Astrocyte of the cerebellum (primary cell): ENCODE results near the gene PCDHA2.
"Not testable (repeated sequence)": the region's sequence is repeated elsewhere in the genome, so short reads cannot be mapped to it uniquely, and the experiment has no call there.

Experiments
- DNase-seq: peaks from one replicate; pipeline ENCODE4 v3.0.0-alpha.2; 2011; ENCODE audit warnings: low read depth
- H3K4me3 ChIP-seq: 2 replicates; pipeline ENCODE4 v1.5.1; 2011; ENCODE audit warnings: mild to moderate bottlenecking, low read depth, low read length, moderate library complexity
- in situ Hi-C: cut with HindIII; loops from 2 replicates; pipeline ENCODE4 v1.10.0; 2017; ENCODE audit warnings: low sequenced_read_pairs
- TF ChIP-seq, protein P1 (sequence below): IDR thresholded peaks from 2 replicates; pipeline ENCODE4 v1.5.1; 2012; ENCODE audit warnings: low read length, low read depth, moderate library complexity, mild to moderate bottlenecking; ENCODE audit errors: missing control alignments

The PCDHA2 gene

DNA sequence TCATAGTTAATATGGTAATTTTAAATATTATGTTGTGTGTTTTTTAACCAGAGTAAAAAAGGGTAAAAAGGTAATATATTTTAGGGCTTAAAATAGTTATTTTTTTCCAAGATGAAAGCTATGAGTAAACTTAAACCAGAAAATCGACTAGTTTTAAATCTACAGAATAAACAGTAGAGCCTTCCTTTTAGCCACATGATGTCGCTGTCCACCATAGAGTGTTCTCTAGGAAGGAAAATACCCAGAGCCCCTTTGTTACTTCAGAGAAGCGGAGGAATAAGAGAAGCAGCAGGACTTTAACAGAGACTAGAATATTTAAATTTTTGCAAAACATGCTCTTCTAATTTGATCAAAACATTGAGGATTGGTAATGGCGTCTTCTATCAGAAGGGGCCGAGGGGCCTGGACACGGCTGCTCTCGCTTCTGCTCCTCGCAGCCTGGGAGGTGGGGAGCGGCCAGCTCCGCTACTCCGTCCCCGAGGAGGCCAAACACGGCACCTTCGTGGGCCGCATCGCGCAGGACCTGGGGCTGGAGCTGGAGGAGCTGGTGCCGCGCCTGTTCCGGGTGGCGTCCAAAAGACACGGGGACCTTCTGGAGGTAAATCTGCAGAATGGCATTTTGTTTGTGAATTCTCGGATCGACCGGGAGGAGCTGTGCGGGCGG lies at the start of gene PCDHA2:
PCDHA2 (plus strand) TSS at position 258 of the 664 bp plus-strand sequence.
- no peak within 1 kb of the TSS for H3K4me3 ChIP-seq
- DNase-seq, result no peak
- TF ChIP-seq, protein P1, sequence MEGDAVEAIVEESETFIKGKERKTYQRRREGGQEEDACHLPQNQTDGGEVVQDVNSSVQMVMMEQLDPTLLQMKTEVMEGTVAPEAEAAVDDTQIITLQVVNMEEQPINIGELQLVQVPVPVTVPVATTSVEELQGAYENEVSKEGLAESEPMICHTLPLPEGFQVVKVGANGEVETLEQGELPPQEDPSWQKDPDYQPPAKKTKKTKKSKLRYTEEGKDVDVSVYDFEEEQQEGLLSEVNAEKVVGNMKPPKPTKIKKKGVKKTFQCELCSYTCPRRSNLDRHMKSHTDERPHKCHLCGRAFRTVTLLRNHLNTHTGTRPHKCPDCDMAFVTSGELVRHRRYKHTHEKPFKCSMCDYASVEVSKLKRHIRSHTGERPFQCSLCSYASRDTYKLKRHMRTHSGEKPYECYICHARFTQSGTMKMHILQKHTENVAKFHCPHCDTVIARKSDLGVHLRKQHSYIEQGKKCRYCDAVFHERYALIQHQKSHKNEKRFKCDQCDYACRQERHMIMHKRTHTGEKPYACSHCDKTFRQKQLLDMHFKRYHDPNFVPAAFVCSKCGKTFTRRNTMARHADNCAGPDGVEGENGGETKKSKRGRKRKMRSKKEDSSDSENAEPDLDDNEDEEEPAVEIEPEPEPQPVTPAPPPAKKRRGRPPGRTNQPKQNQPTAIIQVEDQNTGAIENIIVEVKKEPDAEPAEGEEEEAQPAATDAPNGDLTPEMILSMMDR, result no peak
- in situ Hi-C loops, result no loop called here

DNA sequence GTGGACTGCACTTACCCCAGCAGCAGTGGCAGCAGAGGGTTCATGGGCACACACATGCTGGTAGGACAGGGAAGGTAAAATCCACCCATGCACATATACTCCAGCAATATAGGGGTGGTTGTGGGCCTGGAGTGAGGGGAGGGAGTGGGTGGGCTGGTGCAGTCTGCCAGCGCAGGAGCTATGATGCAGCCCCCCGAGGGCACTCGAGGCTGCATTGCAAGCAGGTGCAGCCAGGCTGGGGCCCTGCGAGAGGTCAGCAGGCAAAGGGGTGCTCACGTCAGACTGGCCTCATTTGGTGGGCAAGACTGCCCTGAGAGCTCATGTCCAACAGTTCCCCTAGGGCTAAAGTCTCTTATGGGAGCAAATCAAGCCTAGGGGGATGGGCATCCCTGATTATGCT lies 41.1 kb upstream of the PCDHA2 start:
- TF ChIP-seq, protein P1, result no peak
- DNase-seq, result no peak
- in situ Hi-C loops, result no loop called here
- no peak overlapping the region for H3K4me3 ChIP-seq

DNA sequence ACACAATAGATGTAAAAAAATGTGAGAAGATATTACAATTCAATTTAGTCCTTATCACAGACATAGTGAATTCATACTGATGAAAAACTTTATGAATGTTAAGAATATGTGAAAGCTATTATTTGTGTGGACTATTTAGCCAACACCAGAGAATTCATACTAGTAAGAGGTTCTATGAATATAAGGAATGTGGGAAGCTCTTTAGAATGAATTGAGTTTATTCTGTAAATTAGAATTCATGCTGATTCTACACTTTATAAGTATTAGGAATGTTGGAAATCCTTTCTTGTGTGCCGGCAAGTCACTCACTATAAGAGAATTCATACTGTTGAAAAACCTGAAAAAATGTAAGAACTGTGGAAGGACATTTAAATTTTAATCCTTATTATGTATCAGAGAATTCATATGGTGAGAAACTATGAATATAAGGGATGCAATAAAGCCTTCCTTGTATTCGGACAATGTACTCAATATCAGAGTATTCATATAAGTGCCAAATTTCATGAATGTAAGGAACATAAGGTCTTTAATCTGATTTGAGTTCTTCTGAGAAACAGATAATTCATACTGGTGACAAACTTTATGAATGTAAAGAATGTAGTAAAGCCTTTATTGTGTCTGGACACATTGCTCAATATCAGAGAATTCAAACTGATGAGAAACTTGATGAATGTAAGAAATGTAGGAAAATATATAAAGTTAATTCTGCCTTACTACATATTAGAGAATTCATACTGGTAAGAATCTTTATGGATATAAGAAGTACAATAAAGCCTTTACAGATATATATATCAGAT lies 30.3 kb upstream of the PCDHA2 start:
- in situ Hi-C loops, result no loop called here
- DNase-seq, result no peak
- no peak overlapping the region for H3K4me3 ChIP-seq
- TF ChIP-seq, protein P1, result no peak

DNA sequence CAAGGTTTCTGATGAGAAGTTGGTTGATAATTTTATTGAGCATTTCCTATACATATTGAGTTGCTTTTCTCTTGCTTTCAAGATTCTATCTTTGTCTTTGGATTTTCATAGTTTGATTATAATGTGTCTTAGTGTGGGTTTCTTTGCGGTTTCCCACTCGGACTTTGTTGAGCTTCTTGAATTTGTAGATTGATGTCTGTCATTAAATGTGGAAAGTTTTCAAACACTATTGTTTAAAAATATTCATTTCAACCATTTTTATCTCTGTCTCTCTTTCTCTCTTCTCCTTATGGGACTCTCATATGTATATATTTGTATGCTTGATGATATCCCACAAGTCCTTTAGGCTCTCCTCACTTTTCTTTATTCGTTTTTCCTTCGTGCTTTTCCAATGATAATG lies 27.2 kb upstream of the PCDHA2 start:
- TF ChIP-seq, protein P1, result no peak
- H3K4me3 ChIP-seq, result no peak overlapping the region
- no peak for DNase-seq
- in situ Hi-C loops, result no loop called here

DNA sequence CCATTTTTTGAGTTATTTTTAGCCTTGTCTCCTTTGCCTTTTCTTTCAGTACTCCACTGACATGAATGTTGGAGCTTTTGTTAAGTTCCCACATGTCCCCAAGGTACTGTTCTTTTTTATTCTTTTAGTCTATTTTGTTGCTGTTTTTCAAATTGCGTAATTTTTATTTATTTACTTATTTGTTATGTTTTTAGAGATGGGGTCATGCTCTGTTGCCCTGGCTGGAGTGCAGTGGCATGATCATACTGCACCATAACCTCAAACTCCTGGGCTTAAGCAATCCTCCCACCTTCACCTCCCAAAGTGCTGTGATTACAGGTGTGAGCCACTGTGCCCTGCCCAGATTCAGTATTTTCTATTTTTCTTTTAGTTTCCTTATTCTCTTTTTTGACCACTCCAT lies 14.1 kb upstream of the PCDHA2 start:
- DNase-seq, result no peak
- in situ Hi-C loops, result no loop called here
- TF ChIP-seq, protein P1, result no peak
- no peak overlapping the region for H3K4me3 ChIP-seq

DNA sequence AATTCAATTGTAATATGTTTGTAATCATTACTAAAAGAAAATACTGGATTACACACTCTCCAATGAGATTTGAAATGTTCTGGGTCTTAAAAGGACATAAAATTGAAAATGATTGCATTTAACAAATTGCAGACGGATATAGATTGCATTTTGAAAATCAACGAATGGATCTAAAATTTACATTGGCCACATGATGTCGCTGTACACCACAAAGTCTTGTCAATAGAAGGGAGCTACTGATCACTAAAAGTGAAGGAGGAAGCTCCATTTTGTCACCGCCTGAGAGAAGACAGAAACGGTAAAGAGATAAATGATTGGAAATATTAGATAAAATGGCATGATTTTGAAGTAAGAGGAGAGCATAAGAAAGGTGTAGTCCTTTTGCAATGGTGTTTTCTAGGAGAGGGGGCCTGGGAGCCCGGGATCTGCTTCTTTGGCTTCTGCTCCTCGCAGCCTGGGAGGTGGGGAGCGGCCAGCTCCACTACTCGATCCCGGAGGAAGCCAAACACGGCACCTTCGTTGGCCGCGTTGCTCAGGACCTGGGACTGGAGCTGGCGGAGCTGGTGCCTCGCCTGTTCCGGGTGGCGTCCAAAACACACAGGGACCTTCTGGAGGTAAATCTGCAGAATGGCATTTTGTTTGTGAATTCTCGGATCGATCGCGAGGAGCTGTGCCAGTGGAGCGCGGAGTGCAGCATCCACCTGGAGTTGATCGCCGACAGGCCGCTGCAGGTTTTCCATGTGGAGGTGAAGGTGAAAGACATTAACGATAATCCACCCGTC lies 8.6 kb upstream of the PCDHA2 start, which contains the start of gene PCDHA1:
PCDHA1 (plus strand) TSS at position 236 of the 782 bp plus-strand sequence.
- TF ChIP-seq, protein P1, result no peak
- DNase-seq, result no peak
- in situ Hi-C loops, result no loop called here
- no peak within 1 kb of the TSS for H3K4me3 ChIP-seq

DNA sequence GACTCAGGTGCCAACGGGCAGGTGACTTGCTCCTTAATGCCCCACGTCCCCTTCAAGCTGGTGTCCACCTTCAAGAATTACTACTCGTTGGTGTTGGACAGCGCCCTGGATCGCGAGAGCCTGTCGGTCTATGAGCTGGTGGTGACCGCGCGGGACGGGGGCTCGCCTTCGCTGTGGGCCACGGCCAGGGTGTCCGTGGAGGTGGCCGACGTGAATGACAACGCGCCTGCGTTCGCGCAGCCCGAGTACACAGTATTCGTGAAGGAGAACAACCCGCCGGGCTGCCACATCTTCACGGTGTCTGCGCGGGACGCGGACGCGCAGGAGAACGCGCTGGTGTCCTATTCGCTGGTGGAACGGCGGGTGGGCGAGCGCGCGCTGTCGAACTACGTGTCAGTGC lies 7.2 kb upstream of the PCDHA2 start:
- DNase-seq, in situ Hi-C loops, H3K4me3 ChIP-seq: not testable (repeated sequence)

DNA sequence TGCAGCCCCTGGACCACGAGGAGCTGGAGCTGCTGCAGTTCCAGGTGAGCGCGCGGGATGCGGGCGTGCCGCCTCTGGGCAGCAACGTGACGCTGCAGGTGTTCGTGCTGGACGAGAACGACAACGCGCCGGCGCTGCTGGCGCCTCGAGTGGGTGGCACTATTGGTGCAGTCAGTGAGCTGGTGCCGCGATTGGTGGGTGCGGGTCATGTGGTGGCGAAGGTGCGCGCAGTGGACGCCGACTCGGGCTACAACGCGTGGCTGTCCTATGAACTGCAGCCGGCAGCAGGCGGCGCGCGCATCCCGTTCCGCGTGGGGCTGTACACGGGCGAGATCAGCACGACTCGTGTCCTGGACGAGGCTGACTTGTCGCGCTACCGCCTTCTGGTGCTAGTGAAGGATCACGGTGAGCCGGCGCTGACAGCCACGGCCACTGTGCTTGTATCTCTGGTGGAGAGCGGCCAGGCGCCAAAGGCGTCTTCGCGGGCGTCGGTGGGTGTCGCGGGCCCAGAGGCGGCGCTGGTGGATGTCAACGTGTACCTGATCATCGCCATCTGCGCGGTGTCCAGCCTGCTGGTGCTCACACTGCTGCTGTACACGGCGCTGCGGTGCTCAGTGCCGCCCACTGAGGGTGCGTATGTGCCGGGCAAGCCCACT lies 6.7 kb upstream of the PCDHA2 start:
- in situ Hi-C loops, DNase-seq, H3K4me3 ChIP-seq: not testable (repeated sequence)
